WTC11 (cell line): ENCODE measurements around the gene SMYD1. TPM values are rescaled to one million over a fixed set of nuclear protein-coding genes. Genes with fewer than 3 reads are reported as not detected.

Experiments used
- ATAC-seq: fragments of 200-7000 bp; cut with Tn5 transposase; 2 replicates; pipeline ENCODE4 v1.10.0; 2021; ENCODE audit warnings: mild to moderate bottlenecking, moderate library complexity
- CTCF ChIA-PET: fragments of 300-600 bp; sonication (Branson Sonifier 250); formaldehyde crosslinking; loops from one replicate; lab custom pipeline; 2021; ENCODE audit warnings: antibody characterized with exemption; lab: Charles Lee
- POLR2A ChIA-PET: fragments of 350-600 bp; sonication (Branson Sonifier 250); formaldehyde crosslinking; loops from one replicate; lab custom pipeline; 2021; ENCODE audit warnings: antibody characterized with exemption; lab: Charles Lee
- DNase-seq: peaks from one replicate; pipeline ENCODE4 v3.0.0; 2021; ENCODE audit warnings: low spot score
- H3K27ac Mint-ChIP-seq: 2 replicates; pipeline ENCODE4 v1.8.0; 2021; ENCODE audit warnings: mixed read lengths
- H3K27me3 Mint-ChIP-seq: 2 replicates; pipeline ENCODE4 v1.8.0; 2021; ENCODE audit warnings: low read depth, mild to moderate bottlenecking, moderate library complexity, mixed read lengths
- H3K36me3 Mint-ChIP-seq: 2 replicates; pipeline ENCODE4 v1.8.0; 2021; ENCODE audit warnings: mixed read lengths
- H3K4me1 Mint-ChIP-seq: 2 replicates; pipeline ENCODE4 v1.8.0; 2022; ENCODE audit warnings: mixed read lengths
- H3K4me3 Mint-ChIP-seq: 2 replicates; pipeline ENCODE4 v1.8.0; 2021; ENCODE audit warnings: mild to moderate bottlenecking, moderate library complexity, mixed read lengths
- H3K9me3 Mint-ChIP-seq: 2 replicates; pipeline ENCODE4 v1.8.0; 2021; ENCODE audit warnings: mixed read lengths
- AR ChIP-seq: fragments of 250-450 bp; sonication (Bioruptor Pico); IDR thresholded peaks from 2 replicates; pipeline ENCODE4 v1.9.0; 2021; ENCODE audit warnings: mild to moderate bottlenecking
- ATF1 ChIP-seq: sonication (generic); formaldehyde crosslinking; IDR thresholded peaks from 2 replicates; pipeline ENCODE4 v1.8.1; 2023; ENCODE audit warnings: mild to moderate bottlenecking, moderate library complexity, missing genetic modification reagents
- E2F1 ChIP-seq: sonication (generic); formaldehyde crosslinking; IDR thresholded peaks from 2 replicates; pipeline ENCODE4 v1.8.0; 2022; ENCODE audit warnings: mild to moderate bottlenecking, missing genetic modification reagents
- EMX1 ChIP-seq: fragments of 250-450 bp; sonication (Bioruptor Pico); IDR thresholded peaks from 2 replicates; pipeline ENCODE4 v1.8.0; 2021; ENCODE audit warnings: mild to moderate bottlenecking
- ERG ChIP-seq: fragments of 250-450 bp; sonication (Bioruptor Pico); IDR thresholded peaks from 2 replicates; pipeline ENCODE4 v1.8.0; 2021; ENCODE audit warnings: mild to moderate bottlenecking
- ETV6 ChIP-seq: sonication (generic); formaldehyde crosslinking; IDR thresholded peaks from 2 replicates; pipeline ENCODE4 v1.8.1; 2022; ENCODE audit warnings: mild to moderate bottlenecking, missing genetic modification reagents
- FOXK1 ChIP-seq: sonication (generic); formaldehyde crosslinking; IDR thresholded peaks from 2 replicates; pipeline ENCODE4 v1.8.0; 2022; ENCODE audit warnings: mild to moderate bottlenecking, moderate library complexity, missing genetic modification reagents
- IRF1 ChIP-seq: sonication (generic); formaldehyde crosslinking; IDR thresholded peaks from 2 replicates; pipeline ENCODE4 v1.8.0; 2023; ENCODE audit warnings: missing genetic modification reagents
- NFE2L1 ChIP-seq: sonication (generic); formaldehyde crosslinking; IDR thresholded peaks from 2 replicates; pipeline ENCODE4 v1.8.1; 2023; ENCODE audit warnings: missing genetic modification reagents
- RELA ChIP-seq: sonication (generic); formaldehyde crosslinking; IDR thresholded peaks from 2 replicates; pipeline ENCODE4 v1.8.1; 2022; ENCODE audit warnings: missing genetic modification reagents, mild to moderate bottlenecking, borderline replicate concordance
- SMAD3 ChIP-seq: sonication (generic); formaldehyde crosslinking; IDR thresholded peaks from 2 replicates; pipeline ENCODE4 v1.8.0; 2022; ENCODE audit warnings: missing genetic modification reagents, mild to moderate bottlenecking, borderline replicate concordance
- SP1 ChIP-seq: sonication (generic); formaldehyde crosslinking; conservative IDR thresholded peaks from 2 replicates; pipeline ENCODE4 v1.8.1; 2022; ENCODE audit warnings: missing genetic modification reagents
- ZBTB43 ChIP-seq: sonication (generic); formaldehyde crosslinking; IDR thresholded peaks from 2 replicates; pipeline ENCODE4 v1.8.1; 2023; ENCODE audit warnings: mild to moderate bottlenecking, missing genetic modification reagents
- ZMAT4 ChIP-seq: fragments of 250-450 bp; sonication (Bioruptor Pico); IDR thresholded peaks from 2 replicates; pipeline ENCODE4 v1.9.0; 2021; ENCODE audit warnings: mild to moderate bottlenecking
- ZNF138 ChIP-seq: sonication (generic); formaldehyde crosslinking; conservative IDR thresholded peaks from 2 replicates; pipeline ENCODE4 v1.8.1; 2022; ENCODE audit warnings: mild to moderate bottlenecking, moderate library complexity, missing genetic modification reagents
- ZNF263 ChIP-seq: sonication (generic); formaldehyde crosslinking; IDR thresholded peaks from 2 replicates; pipeline ENCODE4 v1.8.1; 2022; ENCODE audit warnings: low read depth, mild to moderate bottlenecking, moderate library complexity, missing genetic modification reagents
- ZNF512 ChIP-seq: sonication (generic); formaldehyde crosslinking; IDR thresholded peaks from 2 replicates; pipeline ENCODE4 v1.8.1; 2022; ENCODE audit warnings: missing genetic modification reagents, borderline replicate concordance
- ZNF671 ChIP-seq: fragments of 250-450 bp; sonication (Bioruptor Pico); IDR thresholded peaks from 2 replicates; pipeline ENCODE4 v1.8.0; 2021; ENCODE audit warnings: mild to moderate bottlenecking
- total RNA-seq: library from RNA; stranded (reverse); gene quantifications from 3 replicates; pipeline ENCODE4 v1.2.3, GENCODE V29; 2021

The SMYD1 gene
- total RNA-seq, 1 experiment from 2014 or later: not detected

- no peaks in the 10 kb centered on the region for H3K9me3 Mint-ChIP-seq
- no peaks in the 10 kb centered on the region for H3K27me3 Mint-ChIP-seq
- H3K27ac Mint-ChIP-seq: no peak overlapping the region
- no peak for ATAC-seq
- peaks cover 32% of the 10 kb centered on the region for H3K4me1 Mint-ChIP-seq
- TF ChIP-seq ERG (CRISPR knock-in tag): no peak
- H3K4me3 Mint-ChIP-seq: no peak overlapping the region
- no peak for DNase-seq
- ChIA-PET CTCF (interaction anchor here (0.8 kb wide), 1 partner anchor 31 kb away, joined by 3 read pairs; no protein-coding TSS in a partner anchor), POLR2A (interaction anchor here (0.7 kb wide), 1 partner anchor 26 kb away, joined by 5 read pairs; no protein-coding TSS in a partner anchor)
- H3K36me3 Mint-ChIP-seq: peaks cover 5% of the 10 kb centered on the region; the same call in 1 of the 2 replicates
These were observed 38.7 kb upstream of the SMYD1 start for GRCh38 chr2:88028931-88029330.

GRCh38 chr2:88032070-88032702, 35.4 kb upstream of the SMYD1 start:
- POLR2A ChIA-PET: no interaction called here
- Mint-ChIP-seq H3K4me1 (peaks cover 7% of the 10 kb centered on the region), H3K27ac (peak overlapping the region; percentile 48; the same call in 1 of the 2 replicates), H3K9me3 (no peaks in the 10 kb centered on the region), H3K4me3 (no peak overlapping the region), H3K27me3 (no peaks in the 10 kb centered on the region), H3K36me3 (peaks cover 5% of the 10 kb centered on the region; the same call in 1 of the 2 replicates)
- DNase-seq (no peak), ATAC-seq (no peak)
- CTCF ChIA-PET: no interaction called here
- TF ChIP-seq AR: no peak
- TF ChIP-seq ZNF671 (CRISPR knock-in tag): no peak
- TF ChIP-seq NFE2L1 (CRISPR knock-in tag): no peak
- TF ChIP-seq RELA (CRISPR knock-in tag): no peak
- TF ChIP-seq SP1 (CRISPR knock-in tag): no peak
- TF ChIP-seq ZBTB43: no peak
- TF ChIP-seq E2F1 (CRISPR knock-in tag): no peak
- no peak for TF ChIP-seq ATF1
- TF ChIP-seq ETV6 (CRISPR knock-in tag): no peak
- no peak for TF ChIP-seq ZNF138 (CRISPR knock-in tag)
- no peak for TF ChIP-seq IRF1 (CRISPR knock-in tag)
- TF ChIP-seq SMAD3: no peak
- TF ChIP-seq EMX1 (CRISPR knock-in tag): no peak
- no peak for TF ChIP-seq ZMAT4
- no peak for TF ChIP-seq ZNF263 (CRISPR knock-in tag)
- TF ChIP-seq FOXK1 (CRISPR knock-in tag): no peak
- TF ChIP-seq ZNF512: no peak
